GM19193 (cell line): ENCODE data around the gene ARHGEF4.

Experiments used
- POLR2A ChIP-seq: IDR thresholded peaks from 4 replicates; pipeline ENCODE4 v1.6.1; 2011; ENCODE audit not compliant: insufficient read depth, insufficient read length; ENCODE audit errors: extremely low read depth

The ARHGEF4 gene

DNA sequence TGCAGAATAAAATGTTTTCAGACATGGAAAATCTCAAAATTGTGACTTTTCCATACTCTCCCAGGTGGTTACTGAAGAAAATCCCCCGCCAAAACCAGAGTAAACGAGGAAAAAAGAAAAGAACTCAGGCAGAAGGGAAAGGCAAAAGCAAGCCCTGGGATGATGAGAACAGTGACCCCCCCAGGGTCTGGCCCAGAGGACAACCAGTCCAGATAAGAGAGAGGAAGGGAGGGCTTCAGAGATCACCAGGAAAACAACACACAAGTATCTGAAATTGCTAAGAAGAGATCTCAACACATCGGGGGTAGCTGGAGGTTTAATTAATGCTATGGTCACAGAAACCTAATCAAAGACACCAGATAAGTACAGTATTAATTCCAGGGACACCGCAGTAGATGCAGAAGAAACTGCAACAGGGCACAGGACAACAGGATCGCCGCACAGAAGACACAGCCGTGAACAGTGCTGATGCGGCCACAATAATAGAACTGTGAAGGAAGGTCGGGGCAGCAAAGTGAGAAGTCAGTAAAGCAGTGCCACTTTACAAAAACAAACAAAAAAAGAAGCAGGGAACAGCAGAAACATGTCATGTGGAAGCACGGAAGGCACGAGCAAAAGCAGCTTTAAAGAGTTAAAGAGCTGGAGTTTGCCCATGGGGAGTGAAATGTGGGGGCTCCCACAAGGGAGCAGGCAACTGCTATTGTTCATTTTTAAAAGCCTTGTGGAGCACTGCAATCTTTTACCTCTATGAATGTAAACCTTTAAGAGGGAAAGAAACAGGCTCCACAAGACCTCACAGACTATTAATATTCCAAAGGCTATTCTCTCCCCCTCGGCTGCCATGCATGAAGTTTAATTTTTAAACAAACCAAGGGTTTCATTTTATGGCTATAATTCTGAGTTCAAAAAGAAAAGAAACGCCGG is 228.1 kb downstream of the ARHGEF4 start:
- TF ChIP-seq POLR2A = no peak

DNA sequence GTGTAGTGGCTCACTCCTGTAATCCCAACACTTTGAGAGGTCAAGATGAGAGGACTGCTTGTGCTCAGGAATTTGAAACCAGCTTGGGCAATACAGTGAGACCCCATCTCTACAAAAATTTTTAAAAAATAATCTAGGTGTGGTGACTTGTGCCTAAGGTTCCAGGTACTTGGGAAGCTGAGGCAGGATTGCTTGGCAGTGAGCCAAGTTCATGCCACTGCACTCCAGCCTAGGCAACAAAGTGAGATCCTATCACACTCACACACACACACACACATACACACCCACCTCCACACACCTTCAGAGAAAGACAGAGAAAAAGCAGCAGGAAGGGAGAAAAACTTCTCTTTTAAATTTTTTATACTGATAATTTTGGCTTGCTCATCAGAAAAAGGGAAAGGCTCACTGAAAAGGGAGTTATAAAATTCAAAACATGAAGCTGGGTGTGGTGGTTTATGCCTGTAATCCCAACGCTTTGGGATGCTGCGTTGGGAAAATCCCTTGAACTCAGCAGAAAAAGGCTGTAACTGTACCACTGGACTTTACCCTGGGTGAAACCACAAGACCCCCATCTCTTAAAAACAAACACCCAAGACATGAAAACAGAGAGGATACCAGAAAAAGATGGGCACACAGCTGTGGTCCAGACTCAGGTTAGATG is 230.9 kb downstream of the ARHGEF4 start:
- no peak for TF ChIP-seq POLR2A

DNA sequence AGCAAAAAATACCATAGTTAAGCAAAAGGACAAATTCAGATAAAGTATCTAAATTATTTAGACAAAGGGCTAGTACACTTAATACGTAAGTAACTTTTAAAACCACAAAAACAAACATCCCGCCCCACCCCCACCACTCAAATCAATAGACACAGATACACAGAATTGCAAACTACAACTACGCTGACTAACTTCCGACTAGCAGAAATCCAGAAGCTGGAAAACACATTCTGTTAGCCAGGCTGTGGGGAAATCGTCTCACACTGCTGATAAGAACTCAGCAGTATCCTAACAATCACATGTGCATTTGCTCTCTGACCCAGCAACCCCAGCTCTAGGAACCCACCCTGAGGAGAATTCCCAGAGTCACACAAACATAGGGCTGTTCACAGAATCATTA is 240.0 kb downstream of the ARHGEF4 start:
- TF ChIP-seq POLR2A = no peak

- TF ChIP-seq POLR2A = no peak
These were observed 240.6 kb downstream of the ARHGEF4 start for GRCh38 chr2:131077182-131077846.

GRCh38 chr2:131077966-131078365 is 241.3 kb downstream of the ARHGEF4 start:
- TF ChIP-seq POLR2A = no peak

DNA sequence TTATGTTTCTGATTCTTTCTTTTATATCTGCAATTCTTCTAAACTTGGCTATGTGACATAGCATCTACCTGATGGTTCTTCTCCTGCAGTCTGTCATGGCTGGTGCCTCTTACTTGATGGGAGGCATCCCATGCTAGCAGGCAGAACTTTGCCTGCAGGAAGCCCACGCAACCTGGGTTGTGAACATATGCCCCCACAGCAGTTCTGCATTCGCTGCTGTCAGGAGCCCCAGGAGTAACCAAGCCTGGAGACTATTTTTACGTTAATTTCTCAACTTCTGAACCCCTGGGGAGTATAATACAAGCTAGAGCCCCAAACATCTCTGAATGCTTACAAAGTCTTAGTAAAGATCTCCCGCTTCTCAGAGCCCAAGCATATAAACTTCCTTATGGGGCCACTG is 244.5 kb downstream of the ARHGEF4 start:
- no peak for TF ChIP-seq POLR2A

- TF ChIP-seq POLR2A = no peak
These were observed 248.9 kb downstream of the ARHGEF4 start for GRCh38 chr2:131085646-131086045.

DNA sequence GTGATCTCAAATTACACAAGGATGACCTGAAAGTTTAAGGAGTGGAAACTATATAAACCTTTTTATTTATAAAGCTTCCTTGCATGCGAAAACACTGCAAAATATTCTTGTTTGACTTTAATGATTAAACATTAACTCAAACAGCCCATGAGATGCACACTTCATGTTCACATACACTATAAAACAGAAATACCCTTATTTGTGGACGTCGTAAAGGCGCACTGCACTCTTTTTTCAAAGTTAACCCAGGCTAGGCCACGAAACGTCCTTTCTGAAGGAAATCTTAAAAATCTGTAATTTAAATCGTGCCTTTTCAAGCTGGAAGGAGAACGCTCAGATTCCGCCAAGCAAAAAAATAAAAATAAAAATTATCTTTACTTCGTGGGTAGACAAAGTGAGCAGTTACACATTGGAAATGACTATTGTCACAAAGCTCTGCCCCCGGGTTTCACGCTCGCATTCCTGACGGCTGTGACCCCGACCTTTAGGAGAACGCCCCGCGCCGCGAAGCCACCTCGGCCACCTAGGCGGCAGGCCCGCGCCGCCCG is 255.8 kb downstream of the ARHGEF4 start:
- no peak for TF ChIP-seq POLR2A

- peak; percentile 91 for TF ChIP-seq POLR2A
These were observed 256.4 kb downstream of the ARHGEF4 start, which contains the start of gene FAM168B for GRCh38 chr2:131093006-131093695. Gene FAM168B, minus strand, starts transcription at chr2:131093460. Its CDS starts 10,814 bp downstream, at chr2:131082646.

DNA sequence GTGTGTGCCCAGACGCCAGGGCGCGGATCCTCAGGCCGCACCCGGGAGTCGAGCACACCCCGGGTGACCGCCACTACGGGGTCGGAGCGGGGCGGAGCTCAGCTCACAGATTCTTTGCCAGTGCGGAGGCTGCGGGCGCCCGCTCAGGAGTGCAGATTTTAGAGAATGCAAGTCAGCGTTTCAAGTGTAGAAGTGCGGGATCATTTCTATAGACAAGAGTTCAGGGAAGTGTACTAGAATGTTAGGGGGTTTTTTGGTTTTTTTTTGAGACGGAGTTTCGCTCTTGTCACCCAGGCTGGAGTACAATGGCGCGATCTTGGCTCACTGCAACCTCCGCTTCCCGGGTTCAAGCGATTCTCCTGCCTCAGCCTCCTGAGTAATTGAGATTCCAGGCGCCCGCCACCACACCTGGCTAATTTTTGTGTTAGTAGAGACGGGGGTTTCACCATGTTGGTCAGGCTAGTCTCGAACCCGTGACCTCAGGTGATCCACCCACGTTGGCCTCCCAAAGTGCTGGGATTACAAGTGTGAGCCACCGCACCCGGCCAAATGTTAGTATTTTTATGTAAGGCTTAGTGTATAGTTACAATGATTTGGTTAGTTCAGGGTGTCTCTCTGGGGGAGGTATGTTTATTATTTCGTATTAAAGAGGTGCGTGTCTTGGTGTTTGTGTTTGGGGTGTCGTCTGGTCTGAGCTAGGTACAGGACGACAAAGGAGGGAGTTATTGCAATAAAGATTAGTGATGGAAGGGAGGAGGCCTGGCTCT is 257.2 kb downstream of the ARHGEF4 start:
- TF ChIP-seq POLR2A = no peak

GRCh38 chr2:131094463-131095281 is 258.0 kb downstream of the ARHGEF4 start:
- no peak for TF ChIP-seq POLR2A
